ENCODE measurements around the gene GJB3. TPM values are rescaled to one million over a fixed set of nuclear protein-coding genes. Genes with fewer than 3 reads are reported as not detected.

The GJB3 gene
- total and polyA plus RNA-seq, 2 of the 13 experiments (the other 11 are each of a cell fraction or from before 2014, with no cell fraction given), result not detected

DNA sequence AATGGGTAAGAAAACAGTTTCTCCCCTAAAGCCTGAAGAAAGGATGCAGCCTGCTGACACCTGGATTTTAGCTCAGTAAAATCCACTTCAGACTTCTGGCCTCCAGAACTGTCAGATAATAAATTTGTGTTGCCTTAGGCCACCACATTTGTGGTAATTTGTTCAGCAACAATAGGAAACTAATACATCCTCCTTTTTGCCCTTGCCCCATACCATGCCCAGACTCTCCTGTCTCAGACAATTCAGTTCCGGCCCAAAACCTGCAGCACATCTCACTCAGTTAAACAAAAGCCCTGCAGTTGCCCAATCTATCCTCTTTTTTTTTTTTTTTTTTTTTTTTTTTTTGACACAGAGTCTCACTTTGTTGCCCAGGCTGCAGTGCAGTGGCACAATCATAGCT is 52.7 kb downstream of the GJB3 start (continued):
- no peak for TF ChIP-seq SIN3A (IDR thresholded peaks at IDR 0.05; ENCODE audit: borderline replicate concordance, low read depth, low read length)
- no peak for TF ChIP-seq KAT2B (IDR thresholded peaks at IDR 0.05; ENCODE audit: borderline replicate concordance, low read depth, low read length)
- no peak for TF ChIP-seq SNAPC2 (CRISPR knock-in tag; IDR thresholded peaks at IDR 0.05)

Other genes with a start within 250 kb of the GJB3 start
- gene GJB5, start 26.2 kb upstream of the GJB3 start, total RNA-seq (2016; rRNA removed; fragmentation: Illumina TruSeq; extraction: Trizol), result not detected in 2 replicates
- not detected in 2 replicates for gene GJB5, start 26.2 kb upstream of the GJB3 start, polyA plus RNA-seq (2011; rRNA removed)
- not detected in 2 replicates for gene GJB4, start 21.5 kb upstream of the GJB3 start, total RNA-seq (2016; rRNA removed; fragmentation: Illumina TruSeq; extraction: Trizol)
- not detected in 2 replicates for gene GJB4, start 21.5 kb upstream of the GJB3 start, polyA plus RNA-seq (2011; rRNA removed)
- not detected in 2 replicates for gene GJA4, start 11.8 kb downstream of the GJB3 start, total RNA-seq (2016; rRNA removed; fragmentation: Illumina TruSeq; extraction: Trizol)
- gene GJA4, start 11.8 kb downstream of the GJB3 start, polyA plus RNA-seq (2011; rRNA removed), result not detected in 2 replicates
- 41.3 and 42.9 TPM in 2 replicates for gene SMIM12, start 78.5 kb downstream of the GJB3 start, total RNA-seq (2016; rRNA removed; fragmentation: Illumina TruSeq; extraction: Trizol)
- 20.1 and 22.2 TPM in 2 replicates for gene SMIM12, start 78.5 kb downstream of the GJB3 start, polyA plus RNA-seq (2011; rRNA removed)
- gene DLGAP3, start 148.4 kb downstream of the GJB3 start, total RNA-seq (2016; rRNA removed; fragmentation: Illumina TruSeq; extraction: Trizol), result 0.04 and 0.06 TPM in 2 replicates
- gene DLGAP3, start 148.4 kb downstream of the GJB3 start, polyA plus RNA-seq (2011; rRNA removed), result 0.03 and 0.12 TPM in 2 replicates
- 4.5 and 11.5 TPM in 2 replicates for gene TMEM35B, start 204.1 kb downstream of the GJB3 start, total RNA-seq (2016; rRNA removed; fragmentation: Illumina TruSeq; extraction: Trizol)
- gene TMEM35B, start 204.1 kb downstream of the GJB3 start, polyA plus RNA-seq (2011; rRNA removed), result 23.3 and 26.0 TPM in 2 replicates